ENCODE results near the gene STX2. TPM values are rescaled to one million over a fixed set of nuclear protein-coding genes. Genes with fewer than 3 reads are reported as not detected.

STX2 gene
- total RNA-seq, 2 donors from 2014 or later, result 18.2 to 20.2 TPM

- H3K4me3 ChIP-seq (ENCODE audit: low read length), result peak overlapping the region; percentile 95
- H3K9me3 Mint-ChIP-seq, result no peaks in the 10 kb centered on the region
- H3K4me1 Mint-ChIP-seq, result peaks cover 38% of the 10 kb centered on the region
- H3K27me3 ChIP-seq (ENCODE audit: control insufficient read depth, insufficient read depth, low read length, poor library complexity, severe bottlenecking), result no peaks in the 10 kb centered on the region
- H3K9ac ChIP-seq (ENCODE audit: extremely low read depth, low read length, poor library complexity, severe bottlenecking), result no peak overlapping the region
- H3K27ac ChIP-seq (ENCODE audit: low read depth, low read length), result no peak overlapping the region
- H3K27me3 Mint-ChIP-seq (ENCODE audit: insufficient read depth), result peaks cover 2% of the 10 kb centered on the region
- H3K9me3 ChIP-seq (ENCODE audit: control insufficient read depth, low read length), result no peaks in the 10 kb centered on the region
- peak overlapping the region; percentile 72 for H3K27ac Mint-ChIP-seq
- H3K4me1 ChIP-seq (ENCODE audit: control insufficient read depth, insufficient read depth, low read length), result peaks cover 3% of the 10 kb centered on the region
- no peak for TF ChIP-seq CTCF (conservative IDR thresholded peaks at IDR 0.05)
- 94 to 97% methylated on average over 7 to 10 of the region's 10 CpGs for WGBS, 2 experiments (ENCODE audit: insufficient coverage in 1 of 2, insufficient read length in 1 of 2)
- DNase-seq, result no peak
- H3K36me3 Mint-ChIP-seq (ENCODE audit: low read depth), result peaks cover 45% of the 10 kb centered on the region
- peak overlapping the region; percentile 97 for H3K4me3 Mint-ChIP-seq
- peaks cover 53% of the 10 kb centered on the region for H3K36me3 ChIP-seq (ENCODE audit: control insufficient read depth, insufficient read depth, low read length)
These were observed 35.6 kb upstream of the STX2 start for GRCh38 chr12:130874696-130875095.

GRCh38 chr12:130873825-130874224 is 34.8 kb upstream of the STX2 start:
- Histone ChIP-seq H3K4me3 (ENCODE audit: low read length) (peak overlapping the region; percentile 95), H3K27ac (ENCODE audit: low read depth, low read length) (no peak overlapping the region), H3K4me1 (ENCODE audit: control insufficient read depth, insufficient read depth, low read length) (peaks cover 3% of the 10 kb centered on the region), H3K9me3 (ENCODE audit: control insufficient read depth, low read length) (no peaks in the 10 kb centered on the region), H3K27me3 (ENCODE audit: control insufficient read depth, insufficient read depth, low read length, poor library complexity, severe bottlenecking) (no peaks in the 10 kb centered on the region), H3K9ac (ENCODE audit: extremely low read depth, low read length, poor library complexity, severe bottlenecking) (no peak overlapping the region), H3K36me3 (ENCODE audit: control insufficient read depth, insufficient read depth, low read length) (peaks cover 53% of the 10 kb centered on the region)
- Mint-ChIP-seq H3K4me1 (peaks cover 38% of the 10 kb centered on the region), H3K9me3 (no peaks in the 10 kb centered on the region), H3K36me3 (ENCODE audit: low read depth) (peaks cover 45% of the 10 kb centered on the region), H3K4me3 (peak overlapping the region; percentile 97), H3K27me3 (ENCODE audit: insufficient read depth) (peaks cover 2% of the 10 kb centered on the region), H3K27ac (no peak overlapping the region)
- no peak for DNase-seq
- no peak for TF ChIP-seq CTCF (conservative IDR thresholded peaks at IDR 0.05)
- 92 to 95% methylated on average over 2 to 4 of the region's 4 CpGs for WGBS, 2 experiments (ENCODE audit: insufficient coverage in 1 of 2, insufficient read length in 1 of 2)

- no peak for TF ChIP-seq CTCF (conservative IDR thresholded peaks at IDR 0.05)
- Histone ChIP-seq H3K27me3 (ENCODE audit: control insufficient read depth, insufficient read depth, low read length, poor library complexity, severe bottlenecking) (no peaks in the 10 kb centered on the region), H3K4me3 (ENCODE audit: low read length) (peak overlapping the region; percentile 95), H3K36me3 (ENCODE audit: control insufficient read depth, insufficient read depth, low read length) (peaks cover 53% of the 10 kb centered on the region), H3K4me1 (ENCODE audit: control insufficient read depth, insufficient read depth, low read length) (peaks cover 3% of the 10 kb centered on the region), H3K27ac (ENCODE audit: low read depth, low read length) (no peak overlapping the region), H3K9me3 (ENCODE audit: control insufficient read depth, low read length) (no peaks in the 10 kb centered on the region), H3K9ac (ENCODE audit: extremely low read depth, low read length, poor library complexity, severe bottlenecking) (peak overlapping the region; percentile 80)
- Mint-ChIP-seq H3K9me3 (no peaks in the 10 kb centered on the region), H3K27ac (peak overlapping the region; percentile 97), H3K4me1 (peaks cover 35% of the 10 kb centered on the region), H3K27me3 (ENCODE audit: insufficient read depth) (peaks cover 2% of the 10 kb centered on the region), H3K36me3 (ENCODE audit: low read depth) (peaks cover 45% of the 10 kb centered on the region), H3K4me3 (peak overlapping the region; percentile 97)
- 21 to 57% methylated on average over 2 to 4 of the region's 4 CpGs for WGBS, 2 experiments (ENCODE audit: insufficient coverage in 1 of 2, insufficient read length in 1 of 2)
- DNase-seq, result no peak
These were observed 34.2 kb upstream of the STX2 start for GRCh38 chr12:130873106-130873795.

Data from endodermal cell (in vitro differentiated cells).